Measurements from ENCODE around the gene SMC3.

DNA sequence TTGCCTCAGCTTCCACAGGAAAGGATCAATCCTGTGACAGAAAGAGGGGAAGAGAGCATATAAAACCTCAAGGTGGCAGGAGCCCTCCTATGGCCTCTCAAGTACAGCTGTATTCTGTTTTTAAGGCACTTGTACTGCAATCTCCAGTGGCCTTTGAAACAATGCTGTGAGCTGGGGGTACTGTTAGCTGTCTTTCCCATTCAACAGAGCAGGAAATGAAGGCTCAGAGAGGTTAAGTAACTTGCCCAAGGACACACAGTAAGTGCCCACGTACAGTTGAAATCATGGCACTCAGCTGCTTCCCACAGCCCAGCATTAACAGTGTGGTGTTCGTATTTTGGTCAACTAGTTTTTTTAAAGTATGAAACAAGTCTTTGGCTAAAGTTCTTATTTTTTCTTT, 35.8 kb upstream of the SMC3 start:
- TF ChIP-seq, protein P1, sequence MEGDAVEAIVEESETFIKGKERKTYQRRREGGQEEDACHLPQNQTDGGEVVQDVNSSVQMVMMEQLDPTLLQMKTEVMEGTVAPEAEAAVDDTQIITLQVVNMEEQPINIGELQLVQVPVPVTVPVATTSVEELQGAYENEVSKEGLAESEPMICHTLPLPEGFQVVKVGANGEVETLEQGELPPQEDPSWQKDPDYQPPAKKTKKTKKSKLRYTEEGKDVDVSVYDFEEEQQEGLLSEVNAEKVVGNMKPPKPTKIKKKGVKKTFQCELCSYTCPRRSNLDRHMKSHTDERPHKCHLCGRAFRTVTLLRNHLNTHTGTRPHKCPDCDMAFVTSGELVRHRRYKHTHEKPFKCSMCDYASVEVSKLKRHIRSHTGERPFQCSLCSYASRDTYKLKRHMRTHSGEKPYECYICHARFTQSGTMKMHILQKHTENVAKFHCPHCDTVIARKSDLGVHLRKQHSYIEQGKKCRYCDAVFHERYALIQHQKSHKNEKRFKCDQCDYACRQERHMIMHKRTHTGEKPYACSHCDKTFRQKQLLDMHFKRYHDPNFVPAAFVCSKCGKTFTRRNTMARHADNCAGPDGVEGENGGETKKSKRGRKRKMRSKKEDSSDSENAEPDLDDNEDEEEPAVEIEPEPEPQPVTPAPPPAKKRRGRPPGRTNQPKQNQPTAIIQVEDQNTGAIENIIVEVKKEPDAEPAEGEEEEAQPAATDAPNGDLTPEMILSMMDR (conservative IDR thresholded peaks at IDR 0.05; ENCODE audit: low read depth, low read length), result no peak
- no peak for TF ChIP-seq MXI1 (IDR thresholded peaks at IDR 0.05; ENCODE audit: borderline replicate concordance, low read depth, low read length)
- TF ChIP-seq POLR2A (IDR thresholded peaks at IDR 0.05; ENCODE audit: low read depth, low read length), result no peak
